Lung microvascular endothelial cell (primary cell): Measurements from ENCODE around the gene FBN1. TPM values are rescaled to one million over a fixed set of nuclear protein-coding genes. Genes with fewer than 3 reads are reported as not detected.

Experiments
- DNase-seq, 2 donors: peaks; one replicate each; pipeline versions ENCODE4 v3.0.0 to v3.0.0-alpha.2; 2010; ENCODE audit warnings: low read depth in 2 of 2
- total RNA-seq: library from RNA; depleted of rRNA; stranded (reverse); fragments of >200 nt; gene quantifications from 2 replicates; pipeline ENCODE4 v1.2.1, GENCODE V29; 2014

Gene FBN1
- total RNA-seq: 69.0 and 97.0 TPM in 2 replicates

DNA sequence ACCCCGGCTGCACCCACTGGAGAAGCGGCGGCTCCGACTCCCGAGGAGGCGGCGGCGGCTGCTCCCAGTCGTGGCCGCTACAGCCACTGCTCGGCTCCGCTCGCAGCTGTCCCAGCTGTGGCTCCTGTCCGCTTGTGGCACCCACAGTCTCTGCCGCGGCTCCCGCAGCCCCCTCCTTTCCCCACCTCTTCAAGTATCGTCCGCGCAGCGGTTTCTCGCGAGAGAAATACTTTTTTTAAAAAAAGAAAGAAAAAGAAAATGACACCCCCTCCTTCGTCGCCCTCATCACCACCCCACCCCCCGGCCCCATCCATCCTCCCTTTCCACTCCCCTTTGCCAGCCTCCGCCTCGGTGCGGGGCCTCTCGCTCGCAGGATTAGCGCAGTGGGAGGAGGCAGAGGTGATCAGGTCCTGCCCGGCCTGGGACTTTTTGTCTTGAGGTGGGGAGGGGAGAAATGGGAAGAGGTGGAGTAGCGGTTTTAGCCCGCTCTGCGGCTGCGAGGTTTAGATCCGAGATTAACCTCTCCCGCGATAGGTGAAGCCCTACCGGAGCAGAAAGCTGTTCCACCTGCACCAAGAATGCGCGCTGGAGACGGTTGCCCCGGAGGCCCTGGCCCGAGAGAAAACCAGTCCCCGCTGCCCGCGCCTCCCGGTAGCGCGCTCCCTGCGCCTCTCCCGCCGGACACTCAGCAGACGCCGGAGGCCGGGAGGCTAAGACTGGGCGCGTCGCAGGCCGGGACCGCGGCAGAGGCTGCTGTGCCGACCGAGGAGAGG is at the start of gene FBN1:
TSS of gene FBN1 (minus strand) at position 152 of the 773 bp plus-strand sequence. CDS start 940 bp downstream, outside the sequence.
- DNase-seq: peak; percentile 89 to 92

DNA sequence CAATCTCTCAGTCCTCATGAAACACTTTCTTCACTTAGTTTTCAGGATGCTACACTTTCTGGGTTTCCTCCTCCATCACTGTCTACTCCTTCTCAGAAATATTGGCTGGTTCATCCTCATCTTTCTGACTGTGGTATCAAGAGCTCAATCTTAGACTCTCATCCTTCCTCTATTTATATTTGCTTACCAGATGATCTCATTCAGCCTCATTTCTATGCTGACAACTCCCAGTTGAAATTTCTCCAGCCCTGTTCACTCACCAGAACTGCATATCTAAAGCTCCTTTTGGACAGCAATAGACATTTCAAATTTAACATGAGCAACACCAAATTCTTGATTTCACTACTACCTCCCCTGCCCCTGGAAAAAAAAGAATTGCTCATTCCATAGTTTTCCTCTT is 48.0 kb upstream of the FBN1 start:
- DNase-seq: peak in 1 of 2 donors; percentile 37

DNA sequence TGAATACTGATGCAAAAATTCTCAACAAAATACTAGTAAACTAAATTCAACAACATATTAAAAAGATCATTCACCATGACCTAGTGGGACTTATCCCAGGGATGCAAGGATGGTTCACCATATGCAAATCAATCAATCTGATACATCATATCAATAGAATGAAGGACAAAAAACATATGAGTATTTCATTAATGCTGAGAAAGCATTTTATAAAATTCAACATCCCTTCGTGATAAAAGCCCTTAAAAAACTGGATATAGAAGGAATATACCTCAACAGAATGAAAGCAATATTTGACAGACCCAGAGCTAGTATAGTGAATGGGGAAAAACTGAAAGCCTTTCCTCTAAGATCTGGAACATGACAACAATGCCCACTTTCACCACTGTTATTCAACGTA is 43.0 kb upstream of the FBN1 start:
- no peak for DNase-seq

DNA sequence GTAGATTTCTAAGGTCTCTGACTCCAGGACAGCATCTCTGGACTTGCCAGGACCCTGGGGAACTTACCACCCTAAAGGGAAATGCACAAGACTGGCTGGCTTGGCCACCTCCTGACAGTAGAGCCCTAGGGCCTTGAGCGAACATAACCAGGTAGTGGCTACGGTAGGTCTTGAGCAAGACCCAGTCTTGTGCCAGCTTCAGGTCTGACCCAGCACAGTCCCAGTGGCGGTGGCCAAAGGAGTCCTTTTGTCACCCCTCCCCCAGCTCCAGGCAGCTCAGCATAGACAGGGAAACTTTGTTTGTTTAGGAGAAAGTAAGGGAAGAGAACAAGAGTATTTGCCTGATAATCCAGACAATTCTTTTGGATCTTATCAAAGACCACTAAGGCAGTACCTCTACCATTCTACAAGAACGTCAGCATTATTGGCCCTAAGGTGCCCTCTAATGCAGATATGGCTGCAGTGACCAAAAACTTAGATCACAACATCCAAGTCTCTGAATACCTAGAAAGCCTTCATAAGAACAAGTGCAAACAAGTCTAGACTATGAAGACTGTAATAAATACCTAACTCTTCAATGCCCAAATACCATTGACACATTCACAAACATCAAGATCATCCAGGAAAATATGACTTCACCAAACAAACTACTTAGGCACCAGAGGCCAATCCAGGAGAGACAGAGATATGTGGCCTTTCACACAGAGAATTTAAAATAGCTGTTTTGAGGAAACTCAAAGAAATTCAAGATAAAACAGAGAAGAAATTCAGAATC is 38.7 kb upstream of the FBN1 start:
- no peak for DNase-seq

DNA sequence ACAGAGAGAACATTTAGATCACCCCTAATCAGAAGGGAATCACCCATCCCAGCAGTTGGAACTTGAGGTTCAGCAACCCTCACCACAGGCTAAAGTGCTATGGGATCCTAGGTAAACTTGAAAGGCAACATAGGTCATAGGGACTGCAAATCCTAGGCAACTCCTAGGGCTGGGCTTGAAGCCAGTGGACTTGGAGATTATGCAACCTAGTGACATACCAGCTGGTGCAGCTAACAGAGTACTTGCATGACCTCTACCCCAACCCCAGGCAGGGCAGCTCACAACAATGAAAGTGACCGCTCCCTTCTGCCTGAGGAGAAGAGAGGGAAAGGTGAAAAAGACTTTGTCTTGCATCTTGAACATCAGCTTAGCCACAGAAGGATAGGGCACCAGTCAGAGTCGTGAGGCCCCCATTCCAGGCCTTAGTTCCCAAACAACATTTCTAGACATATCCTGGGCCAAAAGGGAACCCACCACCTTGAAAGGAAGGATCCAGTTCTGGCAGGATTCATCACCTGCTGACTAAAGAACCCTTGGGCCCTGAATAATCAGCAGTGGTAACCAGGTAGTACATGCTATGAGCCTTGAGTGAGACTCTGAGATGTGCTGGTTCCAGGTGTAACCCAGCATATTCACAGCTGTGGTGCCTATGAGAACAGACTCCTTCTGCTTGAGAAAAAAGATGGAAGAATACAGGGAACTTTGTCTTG is 37.6 kb upstream of the FBN1 start:
- DNase-seq: peak in 1 of 2 donors; percentile 12

DNA sequence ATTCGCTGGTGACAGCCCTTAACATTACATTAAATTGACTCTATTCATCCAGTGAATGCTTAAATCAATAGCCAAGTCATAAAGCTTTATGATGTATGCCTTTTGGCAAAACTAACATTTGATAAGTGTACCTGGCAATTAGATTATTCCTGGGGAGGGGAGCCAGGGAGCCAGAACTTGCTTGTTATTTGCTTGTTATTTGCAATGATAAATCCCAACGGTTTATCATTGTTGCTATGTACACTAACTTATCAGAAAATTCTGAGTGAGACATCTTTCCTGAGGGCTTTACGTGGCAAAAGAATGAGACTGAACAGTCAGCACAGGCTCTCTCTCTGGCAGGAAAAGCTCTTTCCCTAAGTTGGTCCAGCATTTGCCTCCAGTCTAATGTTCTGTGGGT is 35.8 kb upstream of the FBN1 start:
- peak in 1 of 2 donors; percentile 48 for DNase-seq

DNA sequence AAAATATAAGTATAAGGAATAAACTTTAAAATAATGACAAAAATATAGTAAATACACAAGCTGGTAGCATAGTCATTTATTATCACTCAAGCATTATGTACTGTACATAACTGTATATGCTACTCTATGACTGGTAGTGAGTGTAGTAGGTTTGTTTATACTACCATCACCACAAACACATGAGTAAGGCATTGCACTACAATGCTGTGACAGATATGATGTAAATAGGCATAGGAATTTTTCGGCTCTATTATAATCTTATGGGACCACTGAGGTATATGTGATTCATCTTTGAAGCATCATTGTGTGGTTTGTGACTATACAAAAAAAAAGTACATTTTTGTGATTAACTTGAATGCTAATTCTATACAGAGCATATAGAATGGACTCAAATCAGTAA is 35.3 kb upstream of the FBN1 start:
- DNase-seq: peak in 1 of 2 donors; percentile 79

DNA sequence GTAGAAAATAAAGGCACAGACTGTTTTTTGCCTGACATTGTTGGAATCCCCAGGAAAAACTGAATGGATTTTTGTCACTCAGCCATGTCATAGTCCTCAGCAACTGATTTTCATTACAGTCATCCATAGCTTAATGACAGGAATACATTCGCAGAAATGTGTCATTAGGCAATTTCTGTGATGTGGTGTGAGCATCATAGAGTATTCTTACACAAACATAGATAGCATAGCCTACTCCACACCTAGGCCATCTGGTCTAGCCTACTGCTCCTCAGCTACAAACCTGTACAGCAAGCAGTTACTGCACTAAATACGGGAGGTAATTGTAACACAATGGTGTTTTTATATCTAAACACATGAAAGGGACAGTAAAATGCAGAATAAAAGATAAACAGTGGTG is 34.4 kb upstream of the FBN1 start:
- DNase-seq: no peak

DNA sequence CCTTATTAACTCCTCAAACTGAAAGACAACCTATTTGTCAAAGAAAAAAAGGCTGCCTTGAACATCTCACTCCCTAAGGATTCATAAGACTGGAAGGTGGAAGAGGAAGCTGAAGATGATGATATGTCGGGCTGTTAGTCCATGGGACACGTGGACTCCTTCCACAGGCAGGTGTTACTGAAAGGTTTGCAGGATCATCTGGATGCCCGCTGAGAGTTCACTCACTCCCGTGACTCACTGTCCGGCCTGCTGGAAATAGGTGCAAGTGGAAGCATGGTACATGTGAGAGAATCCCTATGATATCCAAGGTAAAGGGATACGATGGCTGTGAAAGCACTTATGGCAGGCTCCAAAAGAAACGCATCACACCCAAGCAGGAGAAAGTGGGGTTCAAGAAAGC is 33.3 kb upstream of the FBN1 start:
- no peak for DNase-seq

DNA sequence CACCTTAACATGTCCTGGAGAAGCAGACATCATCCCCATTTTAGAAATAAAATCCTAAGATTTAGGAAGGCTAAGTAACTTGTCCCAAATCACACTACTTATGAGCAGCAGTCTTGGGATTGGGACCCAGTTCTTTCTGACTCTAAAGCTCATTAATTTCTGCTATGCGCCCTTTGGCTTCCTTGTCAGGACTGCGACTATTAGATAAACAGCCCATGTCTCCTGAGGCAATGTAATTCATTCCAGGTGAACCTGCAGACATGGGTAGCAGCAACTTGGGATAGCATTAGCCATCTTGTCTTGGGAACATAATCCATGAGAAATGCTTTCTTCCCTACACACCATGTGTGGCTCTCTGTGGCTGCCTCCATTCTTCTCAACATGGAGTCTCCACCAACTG is 32.3 kb upstream of the FBN1 start:
- no peak for DNase-seq

DNA sequence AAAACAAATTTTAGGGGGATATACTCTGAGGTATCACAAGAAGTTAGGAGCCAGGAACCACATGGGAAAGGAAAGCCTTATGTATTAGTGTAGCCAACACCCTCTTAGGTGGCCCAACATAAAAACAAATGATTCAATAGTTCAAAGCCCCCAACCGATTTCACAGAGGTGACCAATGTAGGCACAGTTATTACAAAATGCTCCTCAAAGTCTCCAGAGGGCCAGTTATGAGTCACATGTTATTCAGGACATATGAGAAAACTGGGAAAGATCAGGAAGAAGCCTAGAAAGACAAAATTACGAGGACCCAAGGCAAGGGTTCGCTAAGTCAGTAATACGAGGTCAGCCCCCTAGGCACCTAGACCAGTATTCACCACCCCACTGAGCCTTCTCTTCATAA is 29.9 kb upstream of the FBN1 start:
- DNase-seq: no peak

DNA sequence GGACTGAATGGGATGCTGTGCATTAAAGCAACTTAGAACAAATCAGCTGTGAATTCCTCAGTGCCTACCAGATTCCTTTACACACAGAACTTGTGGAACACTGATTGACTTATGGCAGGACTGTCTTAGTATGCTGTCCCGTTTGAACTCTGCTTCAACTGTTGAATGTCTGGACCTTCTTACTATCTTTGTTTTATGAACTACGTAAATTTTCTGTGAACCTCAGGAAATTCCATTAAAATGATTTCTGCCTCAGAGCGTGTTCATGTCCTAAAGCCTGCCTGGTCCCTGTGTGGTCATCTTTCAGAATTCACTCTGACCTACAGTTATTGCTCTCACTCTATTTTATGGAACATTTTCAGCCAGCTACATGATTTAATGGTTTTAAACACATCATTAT is 29.4 kb upstream of the FBN1 start:
- DNase-seq: peak in 1 of 2 donors; percentile 46

DNA sequence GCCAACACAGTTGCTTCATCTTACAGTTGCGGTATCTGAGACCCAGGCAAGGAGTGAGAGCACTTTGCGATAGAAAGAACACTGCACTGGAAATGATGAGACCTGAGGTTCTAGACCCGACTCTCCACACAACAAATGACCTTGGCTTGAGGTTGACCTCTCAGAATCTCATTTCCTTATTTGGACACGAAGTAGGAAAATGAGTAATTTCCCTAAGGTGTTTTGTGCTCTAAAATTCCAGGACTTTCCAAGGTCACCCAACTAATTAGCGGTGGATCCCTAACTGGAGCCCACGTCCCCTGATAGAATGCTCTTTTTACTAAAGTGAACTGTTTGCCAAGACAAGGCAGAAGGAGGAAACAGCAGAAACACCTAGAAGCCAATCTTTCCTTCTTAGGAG is 26.7 kb upstream of the FBN1 start:
- DNase-seq: peak in 1 of 2 donors; percentile 51

DNA sequence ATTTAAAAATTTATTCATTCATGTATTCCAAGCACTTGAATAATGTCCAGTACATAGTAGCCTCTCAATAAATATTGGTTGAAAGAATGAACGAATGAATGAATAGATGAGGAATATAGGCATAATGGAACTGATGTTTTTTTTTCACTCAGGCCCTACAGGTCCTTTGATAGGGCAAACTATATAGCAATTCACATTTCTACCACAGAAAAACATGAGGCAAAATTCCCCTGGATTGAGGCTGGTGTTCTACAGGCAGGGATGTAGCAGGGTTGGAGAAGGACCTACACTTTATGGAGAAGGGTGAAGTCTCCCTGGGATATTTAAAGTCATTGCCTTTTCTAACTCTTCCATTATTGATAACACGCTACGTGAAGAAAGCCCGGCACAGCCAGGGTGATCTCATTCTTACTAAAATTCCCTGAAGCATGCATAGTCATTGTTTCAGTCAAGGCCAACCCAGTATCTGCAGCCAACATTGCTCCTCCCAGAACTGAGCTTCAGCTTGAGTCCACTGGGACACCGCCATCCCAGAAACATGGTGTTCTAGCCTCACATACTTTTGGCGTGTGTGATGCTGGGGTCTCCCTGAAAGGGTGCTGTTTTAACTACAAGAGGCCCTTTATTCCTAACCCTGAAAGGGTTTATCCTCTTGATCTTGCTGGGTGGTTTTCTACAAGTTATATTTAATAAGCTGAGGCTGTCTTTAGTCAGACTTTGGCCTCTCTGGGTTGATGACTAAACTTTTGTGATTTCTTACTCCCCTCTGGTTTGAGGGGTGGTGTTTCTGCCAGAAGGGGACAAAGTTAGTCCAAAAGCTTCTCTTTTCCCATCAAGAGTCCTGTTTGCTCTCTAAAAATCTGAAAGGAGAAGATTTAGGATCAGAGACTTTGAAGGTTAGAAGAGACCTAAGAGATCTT is 25.9 kb upstream of the FBN1 start:
- peak in 1 of 2 donors; percentile 69 for DNase-seq

DNA sequence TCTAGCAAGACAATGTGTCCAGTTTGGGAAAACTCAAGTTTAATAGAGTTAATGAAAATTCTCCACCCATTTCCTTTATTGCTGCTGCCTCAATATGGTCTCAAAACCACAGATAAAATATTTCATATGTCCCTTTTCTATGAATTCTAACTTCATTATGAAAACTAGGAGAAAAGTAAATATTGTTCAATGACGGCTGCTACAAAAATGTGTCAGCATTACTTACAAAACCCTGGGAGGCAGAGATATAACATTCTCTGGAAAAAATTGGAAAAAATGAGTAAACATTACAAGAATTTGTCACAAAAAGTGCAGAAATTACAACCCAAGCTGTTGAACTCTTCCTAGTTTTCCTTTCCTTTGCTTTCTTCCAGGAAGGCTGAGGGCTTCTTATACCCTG is 22.2 kb upstream of the FBN1 start:
- DNase-seq: no peak

DNA sequence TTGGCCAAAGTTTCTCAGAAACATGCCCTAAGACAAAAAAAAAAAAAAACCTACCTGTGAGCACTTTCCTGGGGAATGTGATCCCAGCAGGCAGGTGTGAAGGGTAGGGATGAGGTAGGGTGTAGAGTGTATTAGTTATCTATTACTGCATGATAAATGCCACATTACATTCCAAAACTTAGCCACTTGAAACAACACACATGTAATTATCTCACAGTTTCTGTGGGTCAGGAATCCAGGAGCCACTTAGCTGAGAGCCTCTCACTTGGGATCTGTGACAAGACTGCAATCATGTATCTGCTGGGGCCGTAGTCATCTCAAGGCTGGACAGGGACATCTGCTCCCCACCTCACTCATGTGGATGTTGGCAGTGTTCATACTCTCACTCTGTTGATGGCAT is 18.9 kb upstream of the FBN1 start:
- no peak for DNase-seq

DNA sequence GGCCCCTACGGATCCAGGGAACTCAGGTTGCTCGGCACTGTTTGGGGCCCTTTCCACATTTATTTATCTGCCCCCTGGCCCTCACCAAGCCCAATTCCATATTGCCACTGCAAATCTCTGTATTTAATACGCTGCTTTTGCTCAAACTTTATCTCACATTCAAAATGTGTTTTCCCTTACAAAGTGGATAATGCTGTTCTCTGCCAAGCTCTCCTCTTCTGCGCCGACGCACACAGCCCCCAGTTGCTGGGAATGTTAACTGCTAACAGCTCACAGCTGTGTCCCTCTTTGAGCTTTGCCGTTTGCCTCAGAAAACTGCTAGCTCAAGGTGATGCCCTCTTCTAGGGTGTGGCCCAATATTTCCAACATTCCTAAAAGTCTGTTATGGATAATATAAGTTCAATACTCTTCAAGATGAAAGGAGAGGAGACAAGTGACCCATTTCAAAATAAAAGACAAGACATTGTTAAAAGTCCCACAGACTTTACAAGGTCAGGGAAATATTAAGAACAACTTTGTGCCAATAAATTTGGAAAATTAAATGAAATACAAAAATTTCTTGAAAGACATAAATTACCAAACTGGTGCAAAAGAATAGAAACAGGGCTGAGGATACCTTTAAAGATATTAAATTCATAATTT is 12.6 kb upstream of the FBN1 start:
- DNase-seq: no peak

DNA sequence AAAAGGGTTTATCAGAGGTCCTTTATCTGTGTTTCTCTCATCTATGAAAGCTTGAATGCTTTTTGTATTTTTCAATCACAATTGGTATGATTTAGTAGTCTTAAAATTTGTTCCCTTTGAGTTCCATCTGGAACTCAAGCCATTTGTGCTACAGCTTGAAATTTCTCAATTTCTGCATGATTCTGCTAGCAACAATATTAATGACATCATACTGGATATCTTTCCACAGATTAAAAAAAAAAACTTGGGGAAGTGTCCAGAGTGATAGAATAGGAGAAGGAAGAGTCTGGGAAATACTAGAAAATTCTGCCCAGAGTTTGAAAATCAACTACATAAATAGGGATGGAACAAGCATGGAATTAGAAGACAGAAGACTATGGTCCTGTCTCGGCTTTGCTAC is 9.3 kb upstream of the FBN1 start:
- no peak for DNase-seq

DNA sequence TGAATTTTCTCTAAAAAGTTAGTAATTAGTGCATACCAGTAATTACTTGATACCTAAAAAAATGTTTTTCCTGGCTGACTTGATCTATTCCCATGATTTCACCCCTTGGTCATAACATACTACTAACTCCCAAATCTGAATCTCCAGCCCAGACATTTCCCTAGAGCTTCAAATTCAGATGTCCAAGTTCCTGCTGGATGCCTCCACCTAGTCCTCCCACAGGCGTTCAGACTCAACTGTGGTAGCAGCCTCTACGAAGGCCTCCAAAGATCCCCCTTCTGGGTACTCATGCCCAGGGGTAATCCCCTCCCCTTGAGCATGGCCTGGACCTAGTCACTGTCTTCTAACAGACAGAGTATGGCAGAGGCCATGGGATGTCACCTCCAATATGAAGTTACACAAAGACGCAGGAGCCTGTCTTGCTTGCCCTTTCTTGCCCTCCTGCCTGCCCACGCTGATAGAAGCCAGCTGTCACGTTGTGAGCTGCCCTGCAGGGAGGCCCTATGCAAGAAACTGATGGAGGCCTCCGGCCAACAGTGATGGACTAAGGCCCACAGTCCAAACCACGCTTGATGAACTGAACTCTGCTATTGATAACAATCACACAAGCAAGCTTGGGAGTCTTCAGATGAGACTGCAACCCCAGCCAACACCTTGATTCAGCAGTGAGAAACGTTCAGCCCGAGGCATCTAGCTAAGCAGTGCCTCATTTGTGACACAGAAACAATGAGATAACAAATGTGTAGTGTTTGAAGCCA is 8.6 kb upstream of the FBN1 start:
- DNase-seq: no peak

DNA sequence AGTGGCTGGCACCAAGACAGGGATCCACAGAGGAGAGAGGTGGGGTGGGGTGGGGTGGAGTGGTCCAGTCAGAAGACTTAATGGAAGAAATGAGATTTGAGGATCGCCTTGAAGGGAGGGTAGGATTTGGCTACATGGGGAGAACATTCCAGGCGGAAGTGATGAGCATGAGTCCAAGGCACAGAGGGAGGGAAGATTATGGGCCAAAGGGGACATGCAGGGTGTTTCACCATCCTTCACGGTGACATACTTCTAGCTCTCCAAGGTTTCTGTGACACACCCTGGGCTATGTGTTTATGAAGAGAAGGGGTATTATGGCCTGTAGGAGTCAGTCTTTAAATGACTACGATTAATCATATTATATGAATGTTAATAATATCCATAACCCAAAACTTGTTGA is 7.7 kb upstream of the FBN1 start:
- no peak for DNase-seq
